ENCODE measurements around the gene PRC1. TPM values are rescaled to one million over a fixed set of nuclear protein-coding genes. Genes with fewer than 3 reads are reported as not detected.

PRC1 gene
- total RNA-seq, 4 donors from 2014 or later = 12.1 to 31.0 (median 14.9) TPM

DNA sequence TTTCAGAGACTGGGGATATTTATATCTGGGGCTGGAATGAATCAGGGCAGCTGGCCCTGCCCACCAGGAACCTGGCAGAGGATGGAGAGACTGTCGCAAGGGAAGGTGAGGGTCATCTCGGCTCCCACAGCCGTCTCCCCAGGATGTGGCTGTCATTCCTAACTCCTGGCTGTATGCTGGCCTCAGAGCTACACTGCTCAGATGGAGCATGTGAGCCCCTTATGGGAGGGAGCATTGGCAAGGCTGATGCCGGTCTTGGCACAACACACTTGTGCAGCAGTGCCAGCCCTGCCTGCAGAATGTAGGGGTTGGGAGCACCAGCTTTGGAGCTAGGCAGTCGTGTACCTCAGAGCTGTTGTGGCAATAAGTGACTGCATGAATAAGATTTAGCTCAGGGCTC, 34.4 kb downstream of the PRC1 start:
- Histone ChIP-seq H3K36me3 (peaks cover 0 to 43% (median 0%) of the 10 kb centered on the region in 3 donors), H3K4me1 (peaks cover 0 to 52% (median 23%) of the 10 kb centered on the region in 4 donors), H3K9me3 (no peaks in the 10 kb centered on the region), H3K27me3 (no peaks in the 10 kb centered on the region), H3K27ac (peak overlapping the region in 3 of 4 donors; percentile 41 to 82 (median 58)), H3K4me3 (no peak overlapping the region)
- 44 to 51% methylated on average over 5 of the region's 5 CpGs for WGBS, 2 donors
- no peak for DNase-seq (ENCODE audit: low spot score in 2 of 2)
- TF ChIP-seq, protein P1, sequence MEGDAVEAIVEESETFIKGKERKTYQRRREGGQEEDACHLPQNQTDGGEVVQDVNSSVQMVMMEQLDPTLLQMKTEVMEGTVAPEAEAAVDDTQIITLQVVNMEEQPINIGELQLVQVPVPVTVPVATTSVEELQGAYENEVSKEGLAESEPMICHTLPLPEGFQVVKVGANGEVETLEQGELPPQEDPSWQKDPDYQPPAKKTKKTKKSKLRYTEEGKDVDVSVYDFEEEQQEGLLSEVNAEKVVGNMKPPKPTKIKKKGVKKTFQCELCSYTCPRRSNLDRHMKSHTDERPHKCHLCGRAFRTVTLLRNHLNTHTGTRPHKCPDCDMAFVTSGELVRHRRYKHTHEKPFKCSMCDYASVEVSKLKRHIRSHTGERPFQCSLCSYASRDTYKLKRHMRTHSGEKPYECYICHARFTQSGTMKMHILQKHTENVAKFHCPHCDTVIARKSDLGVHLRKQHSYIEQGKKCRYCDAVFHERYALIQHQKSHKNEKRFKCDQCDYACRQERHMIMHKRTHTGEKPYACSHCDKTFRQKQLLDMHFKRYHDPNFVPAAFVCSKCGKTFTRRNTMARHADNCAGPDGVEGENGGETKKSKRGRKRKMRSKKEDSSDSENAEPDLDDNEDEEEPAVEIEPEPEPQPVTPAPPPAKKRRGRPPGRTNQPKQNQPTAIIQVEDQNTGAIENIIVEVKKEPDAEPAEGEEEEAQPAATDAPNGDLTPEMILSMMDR (IDR thresholded peaks at IDR 0.05) = no peak
- TF ChIP-seq EP300 (IDR thresholded peaks at IDR 0.05) (no peak), POLR2A (IDR thresholded peaks at IDR 0.05) (no peak)

DNA sequence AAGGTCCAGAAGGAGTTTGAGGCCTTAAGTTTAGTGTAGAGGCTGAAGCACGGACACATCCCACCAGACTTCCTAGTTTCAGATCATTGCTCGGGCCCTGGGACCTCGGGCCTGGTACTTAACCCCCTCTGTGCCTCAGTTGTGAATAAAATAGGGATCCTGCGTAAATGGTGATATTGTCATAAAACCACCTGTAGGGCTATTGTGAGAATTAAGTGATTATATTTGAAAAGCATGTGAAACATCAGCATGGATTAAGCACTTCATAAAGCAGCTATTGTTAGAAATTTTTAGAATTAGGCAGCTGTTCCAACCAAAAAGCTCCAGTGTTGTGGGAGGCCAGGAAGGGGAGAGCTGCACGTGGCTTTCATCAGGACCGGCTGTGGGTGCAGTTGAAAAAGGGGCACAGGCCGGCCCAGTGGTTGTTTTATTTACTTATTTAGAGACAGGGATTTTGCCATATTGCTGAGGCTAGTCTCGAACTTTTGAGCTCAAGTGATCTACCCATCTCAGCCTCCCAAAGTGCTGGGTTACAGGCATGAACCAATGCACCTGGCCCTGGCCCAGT, 35.2 kb downstream of the PRC1 start:
- 25 to 36% methylated on average over 8 of the region's 8 CpGs for WGBS, 2 donors
- H3K27me3 ChIP-seq = no peaks in the 10 kb centered on the region
- H3K4me1 ChIP-seq = peaks cover 0 to 56% (median 24%) of the 10 kb centered on the region in 4 donors
- no peak for DNase-seq (ENCODE audit: low spot score in 2 of 2)
- H3K27ac ChIP-seq = peak overlapping the region in 3 of 4 donors; percentile 41 to 82 (median 58)
- no peak overlapping the region for H3K4me3 ChIP-seq
- H3K9me3 ChIP-seq = no peaks in the 10 kb centered on the region
- peaks cover 0 to 42% (median 0%) of the 10 kb centered on the region in 3 donors for H3K36me3 ChIP-seq
- TF ChIP-seq EP300 (IDR thresholded peaks at IDR 0.05) = no peak
- TF ChIP-seq, protein P1 (IDR thresholded peaks at IDR 0.05) = no peak
- TF ChIP-seq POLR2A (IDR thresholded peaks at IDR 0.05) = no peak

DNA sequence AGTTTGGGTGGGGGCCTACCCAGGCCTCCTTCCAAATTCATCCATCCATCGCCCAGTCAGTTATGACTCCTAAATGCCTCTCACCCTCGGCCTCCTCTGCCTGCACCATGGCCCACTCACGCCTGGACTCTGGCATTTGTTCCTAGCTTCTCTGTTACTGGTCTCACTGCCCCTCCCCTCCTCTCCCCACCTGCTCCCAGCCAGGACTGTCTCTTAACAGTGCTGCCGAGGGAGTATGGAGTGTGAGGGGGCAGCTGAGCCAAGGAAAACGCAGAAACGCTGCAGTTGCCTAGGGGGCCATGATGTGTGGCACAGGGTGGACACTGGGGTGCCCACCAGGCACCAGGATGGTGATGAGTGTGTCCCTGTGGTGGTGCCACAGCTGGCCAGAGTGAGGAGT, 36.5 kb downstream of the PRC1 start:
- peak overlapping the region in 2 of 4 donors; percentile 63 to 71 for H3K4me3 ChIP-seq
- peaks cover 0 to 56% (median 24%) of the 10 kb centered on the region in 4 donors for H3K4me1 ChIP-seq
- DNase-seq (ENCODE audit: low spot score in 2 of 2) = no peak
- H3K27ac ChIP-seq = peak overlapping the region in 3 of 4 donors; percentile 19 to 82 (median 75)
- no peaks in the 10 kb centered on the region for H3K9me3 ChIP-seq
- TF ChIP-seq POLR2A (IDR thresholded peaks at IDR 0.05) = no peak
- no peak for TF ChIP-seq EP300 (IDR thresholded peaks at IDR 0.05)
- TF ChIP-seq, protein P1 (IDR thresholded peaks at IDR 0.05) = no peak
- H3K27me3 ChIP-seq = no peaks in the 10 kb centered on the region
- peaks cover 0 to 43% (median 2%) of the 10 kb centered on the region in 3 donors for H3K36me3 ChIP-seq
- WGBS, 2 donors = 55 to 57% methylated on average over 6 of the region's 6 CpGs

DNA sequence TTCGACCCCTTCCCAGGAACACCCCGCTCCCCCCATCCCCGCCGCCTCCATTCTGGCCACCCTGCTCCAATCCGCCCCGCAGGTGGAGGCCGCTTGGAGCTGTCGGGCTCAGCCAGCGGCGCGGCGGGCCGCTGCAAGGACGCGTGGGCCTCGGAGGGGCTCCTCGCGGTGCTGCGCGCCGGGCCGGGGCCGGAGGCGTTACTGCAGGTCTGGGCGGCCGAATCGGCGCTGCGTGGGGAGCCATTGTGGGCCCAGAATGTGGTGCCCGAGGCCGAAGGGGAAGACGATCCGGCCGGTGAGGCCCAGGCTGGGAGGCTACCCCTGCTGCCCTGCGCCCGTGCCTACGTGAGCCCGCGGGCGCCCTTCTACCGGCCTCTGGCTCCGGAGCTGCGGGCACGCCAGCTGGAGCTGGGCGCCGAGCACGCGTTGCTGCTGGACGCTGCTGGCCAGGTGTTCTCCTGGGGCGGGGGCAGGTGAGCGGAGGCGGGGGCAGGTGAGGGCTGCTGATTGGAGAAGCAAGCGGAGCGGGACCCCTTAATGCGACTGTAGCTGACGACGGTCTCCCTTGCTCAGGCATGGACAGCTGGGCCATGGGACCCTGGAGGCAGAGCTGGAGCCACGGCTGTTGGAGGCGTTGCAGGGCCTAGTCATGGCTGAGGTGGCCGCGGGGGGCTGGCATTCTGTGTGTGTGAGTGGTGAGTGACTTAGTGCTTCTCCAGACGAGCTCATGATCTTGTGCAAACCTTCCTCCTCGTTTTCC, 37.1 kb downstream of the PRC1 start:
- no peaks in the 10 kb centered on the region for H3K9me3 ChIP-seq
- 22 to 35% methylated on average over 22 to 25 of the region's 63 CpGs for WGBS, 2 donors
- peaks cover 0 to 43% (median 5%) of the 10 kb centered on the region in 3 donors for H3K36me3 ChIP-seq
- TF ChIP-seq, protein P1 (IDR thresholded peaks at IDR 0.05) = no peak
- H3K4me3 ChIP-seq = peak overlapping the region; percentile 44 to 71 (median 67)
- DNase-seq (ENCODE audit: low spot score in 2 of 2) = no peak
- H3K27ac ChIP-seq = peak overlapping the region; percentile 10 to 82 (median 78)
- no peaks in the 10 kb centered on the region for H3K27me3 ChIP-seq
- peaks cover 0 to 56% (median 24%) of the 10 kb centered on the region in 4 donors for H3K4me1 ChIP-seq
